ENCODE measurements around the gene CLDN5.
"Not testable (repeated sequence)": the region's sequence is repeated elsewhere in the genome, so short reads cannot be mapped to it uniquely, and the experiment has no call there.

Gene CLDN5, protein sequence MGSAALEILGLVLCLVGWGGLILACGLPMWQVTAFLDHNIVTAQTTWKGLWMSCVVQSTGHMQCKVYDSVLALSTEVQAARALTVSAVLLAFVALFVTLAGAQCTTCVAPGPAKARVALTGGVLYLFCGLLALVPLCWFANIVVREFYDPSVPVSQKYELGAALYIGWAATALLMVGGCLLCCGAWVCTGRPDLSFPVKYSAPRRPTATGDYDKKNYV

DNA sequence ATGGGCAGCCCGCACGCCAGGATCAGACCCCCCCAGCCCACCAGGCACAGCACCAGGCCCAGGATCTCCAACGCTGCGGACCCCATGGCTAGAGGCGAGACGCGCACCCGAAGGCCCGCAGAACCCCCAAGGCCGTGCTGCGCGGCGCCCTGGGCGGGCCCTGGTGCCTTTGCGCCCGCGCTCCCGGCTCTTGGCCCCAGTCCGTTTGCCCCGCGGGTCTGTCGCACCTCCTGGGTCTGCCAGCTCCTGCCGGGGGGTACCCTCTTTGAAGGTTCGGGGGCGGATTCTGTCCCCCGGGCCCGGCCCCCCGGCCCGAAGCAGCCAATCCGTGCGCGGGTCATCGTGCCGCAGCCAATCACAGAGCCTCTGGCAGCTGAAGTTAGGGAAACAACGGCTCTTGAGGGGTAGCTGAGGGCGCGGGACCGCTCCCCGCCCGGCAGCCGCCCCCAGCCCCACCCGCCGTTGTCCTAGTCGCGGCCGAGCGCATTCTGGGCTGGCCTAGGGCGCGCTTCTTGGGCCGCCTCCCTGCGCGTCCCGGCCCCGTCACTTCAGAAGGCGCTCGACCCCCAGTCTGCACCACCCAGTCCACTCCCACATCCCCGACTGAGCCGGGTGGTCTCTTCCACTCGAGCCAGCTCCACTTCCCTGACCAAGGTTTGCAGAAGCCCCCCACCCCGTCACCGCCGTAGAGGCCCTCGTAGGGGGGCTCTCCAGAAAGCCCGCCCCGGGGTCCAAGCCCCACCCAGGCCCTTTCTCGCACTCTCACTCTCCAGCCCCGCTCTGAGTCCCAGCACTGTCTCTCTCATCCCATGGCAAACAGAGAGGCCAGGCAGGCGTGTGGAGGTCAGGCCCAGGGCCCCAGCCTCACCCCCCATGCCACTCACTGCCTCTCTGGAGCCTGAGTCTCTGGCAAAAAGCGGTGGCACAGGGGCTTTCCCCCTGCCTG, at the start of gene CLDN5:
Gene CLDN5, minus strand, starts transcription at position 241 of the 946 bp plus-strand sequence. Its CDS starts 155 bp downstream, at position 86.
- DNase-seq, result no peak

DNA sequence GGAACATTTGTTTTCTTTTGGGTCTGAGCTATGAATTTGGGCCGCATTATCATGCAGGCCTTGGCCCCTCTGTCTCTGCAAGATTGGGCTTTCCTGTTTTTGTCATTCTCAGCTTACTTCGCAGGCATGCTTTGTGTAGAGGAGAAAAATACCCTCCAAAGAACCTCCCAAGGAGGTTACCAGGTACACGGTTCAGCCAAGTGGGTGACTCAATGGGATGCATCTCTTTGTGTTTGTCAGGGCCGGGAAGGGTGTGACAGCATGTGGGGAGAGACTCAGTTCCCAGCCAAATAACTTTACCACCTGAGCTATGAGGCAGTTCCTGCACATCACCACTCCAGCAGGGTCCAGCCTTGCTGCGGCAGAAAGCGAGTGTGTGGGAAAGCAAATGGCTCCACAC, 47.8 kb upstream of the CLDN5 start:
- DNase-seq, result no peak

DNA sequence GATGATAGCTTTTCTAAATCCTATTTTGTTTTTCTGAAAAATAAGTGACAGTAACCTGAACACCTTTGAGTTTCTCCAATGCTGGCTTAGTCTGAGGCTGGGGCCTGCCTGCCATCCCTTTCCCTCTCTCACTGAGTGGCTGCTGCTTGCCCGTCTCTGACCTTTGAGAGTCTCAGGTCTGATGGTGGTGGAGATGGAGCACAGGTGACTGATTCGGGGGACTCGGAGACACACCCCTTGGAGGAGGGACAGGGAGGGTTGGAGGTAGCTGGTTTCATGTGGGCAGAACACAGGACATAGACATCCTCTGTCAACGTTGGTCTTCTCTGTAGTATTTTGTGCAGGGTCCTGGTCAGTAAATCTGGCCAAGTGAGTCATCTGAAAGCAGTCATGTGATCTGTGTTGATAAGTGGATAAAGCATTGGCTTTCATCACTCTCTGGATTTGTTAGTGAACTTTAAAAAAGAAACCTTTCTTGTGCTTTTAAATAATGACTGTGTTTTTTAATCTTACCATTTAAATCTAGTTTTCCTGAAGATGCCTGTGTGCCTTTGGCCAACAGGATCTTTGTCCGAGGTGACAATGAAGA, 47.1 kb upstream of the CLDN5 start:
- DNase-seq, result no peak

DNA sequence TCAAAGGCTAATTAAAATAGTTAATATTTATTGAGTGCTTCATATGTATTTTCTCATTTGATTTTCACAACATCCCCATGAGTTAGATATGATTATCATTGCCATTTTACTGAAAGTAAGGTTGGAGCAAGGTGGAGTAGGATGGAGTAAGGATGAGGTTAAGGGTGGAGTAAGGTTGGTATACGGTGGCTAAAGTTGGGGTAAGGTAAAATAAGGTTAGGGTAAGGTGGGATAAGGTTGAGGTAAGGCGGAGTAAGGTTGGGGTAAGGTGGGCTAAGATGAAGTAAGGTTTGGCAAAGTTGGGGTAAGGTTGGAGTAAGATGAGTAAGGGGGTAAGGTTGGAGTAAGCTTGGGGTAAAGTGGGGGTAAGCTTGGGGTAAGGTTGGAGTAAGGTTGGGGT, 45.8 kb upstream of the CLDN5 start:
- no peak for DNase-seq

DNA sequence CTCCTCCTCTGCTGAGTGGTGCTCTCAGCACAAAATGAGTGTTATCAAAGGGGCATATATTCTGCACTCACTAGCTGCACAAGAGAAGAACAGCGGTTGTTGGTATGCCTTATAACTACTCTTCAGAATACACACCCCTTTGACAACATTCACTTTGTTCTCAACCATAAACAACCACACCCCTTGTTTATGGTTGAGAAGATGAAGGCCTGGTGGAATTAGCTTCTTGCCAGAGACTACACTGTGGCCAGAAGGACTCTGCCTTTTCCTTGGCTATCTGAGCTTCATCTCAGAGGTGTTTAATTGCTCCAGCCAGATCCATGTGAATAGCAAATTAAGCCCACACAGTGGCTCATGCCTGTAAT, 45.0 kb upstream of the CLDN5 start:
- DNase-seq, result no peak

DNA sequence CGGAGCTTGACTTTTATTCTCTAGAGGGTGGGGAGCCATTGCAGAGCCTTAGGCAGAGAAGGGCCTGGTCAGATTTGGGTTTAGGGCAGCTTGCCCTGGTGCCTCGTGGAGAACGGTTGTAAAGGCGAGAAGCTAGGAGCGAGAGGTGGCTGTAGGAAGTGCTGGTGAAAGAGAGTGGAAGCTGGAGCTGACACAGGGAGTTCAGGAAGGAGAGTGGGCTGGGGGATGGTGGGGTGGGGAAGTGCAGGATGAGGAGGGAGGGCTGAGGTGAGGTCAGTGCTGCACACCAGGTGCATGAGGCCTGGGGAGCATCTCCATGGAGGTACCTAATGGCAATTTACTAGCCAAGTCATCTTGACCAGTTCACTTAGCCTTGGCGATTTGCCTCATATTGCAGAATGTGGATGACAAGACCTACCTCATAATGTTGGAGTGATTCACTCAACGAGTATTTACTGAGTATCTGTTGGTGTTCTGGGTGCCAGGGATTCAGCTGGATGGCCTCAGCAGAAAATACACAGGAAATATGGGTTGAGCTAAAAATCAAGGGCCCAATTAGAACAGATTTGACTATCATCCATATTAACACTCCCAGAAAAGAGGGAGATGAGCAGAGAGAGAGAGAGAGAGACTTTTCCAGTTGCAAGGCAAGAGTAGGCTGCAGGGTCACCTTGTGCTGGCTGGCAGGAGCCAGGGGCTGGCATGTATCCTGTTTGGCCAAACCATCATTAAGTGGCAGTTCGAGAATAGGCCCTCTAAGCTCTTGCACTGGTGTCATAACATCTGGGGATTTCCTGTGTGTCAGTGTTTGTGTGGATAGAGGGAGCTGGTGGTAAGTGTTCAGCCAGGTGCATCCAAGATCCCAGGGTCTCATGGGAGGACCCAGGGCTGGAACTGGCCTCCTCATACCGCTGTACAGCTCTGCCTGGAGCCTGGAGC, 44.4 kb upstream of the CLDN5 start:
- DNase-seq, result no peak

DNA sequence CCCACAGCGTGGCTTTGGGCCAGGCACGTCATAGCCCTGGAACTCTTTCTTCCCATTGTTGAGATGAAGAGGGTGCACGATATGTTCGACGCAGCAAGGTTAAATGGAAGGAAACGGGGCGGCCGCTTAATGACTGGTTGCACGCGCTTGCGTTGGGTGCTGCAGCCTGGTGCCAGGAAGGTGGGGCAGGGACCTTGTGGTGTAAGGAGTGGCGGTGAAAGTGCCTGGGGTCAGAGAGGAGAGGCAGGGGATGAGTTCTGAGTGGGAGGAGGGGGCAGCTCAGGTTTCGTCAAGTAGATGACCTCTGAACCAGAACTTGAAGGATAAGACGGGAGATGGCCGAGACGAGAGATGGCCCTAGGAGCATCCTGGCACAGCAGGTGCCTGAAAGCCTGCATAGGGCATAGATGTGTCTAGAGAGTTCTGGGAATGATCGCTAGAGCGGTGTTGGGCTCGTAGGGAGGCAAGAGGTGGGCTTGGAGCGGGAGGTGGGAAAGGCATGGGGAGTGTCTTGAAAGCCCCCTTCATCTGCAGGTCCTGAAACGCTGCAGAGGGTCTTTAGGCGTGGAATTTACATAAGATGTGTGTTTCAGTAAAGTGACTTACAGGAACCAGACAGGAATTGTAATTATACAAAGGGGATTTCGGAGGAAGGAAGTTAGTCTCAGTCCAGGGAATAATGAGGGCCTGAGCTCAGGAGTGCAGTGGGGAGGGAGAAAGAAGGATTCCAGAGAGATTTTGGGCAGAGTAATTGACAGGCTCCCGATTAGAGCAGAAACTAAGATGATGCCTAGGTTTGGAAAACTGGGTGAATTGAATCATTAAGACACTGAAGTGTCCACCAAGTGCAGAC, 43.2 kb upstream of the CLDN5 start:
- no peak for DNase-seq

DNA sequence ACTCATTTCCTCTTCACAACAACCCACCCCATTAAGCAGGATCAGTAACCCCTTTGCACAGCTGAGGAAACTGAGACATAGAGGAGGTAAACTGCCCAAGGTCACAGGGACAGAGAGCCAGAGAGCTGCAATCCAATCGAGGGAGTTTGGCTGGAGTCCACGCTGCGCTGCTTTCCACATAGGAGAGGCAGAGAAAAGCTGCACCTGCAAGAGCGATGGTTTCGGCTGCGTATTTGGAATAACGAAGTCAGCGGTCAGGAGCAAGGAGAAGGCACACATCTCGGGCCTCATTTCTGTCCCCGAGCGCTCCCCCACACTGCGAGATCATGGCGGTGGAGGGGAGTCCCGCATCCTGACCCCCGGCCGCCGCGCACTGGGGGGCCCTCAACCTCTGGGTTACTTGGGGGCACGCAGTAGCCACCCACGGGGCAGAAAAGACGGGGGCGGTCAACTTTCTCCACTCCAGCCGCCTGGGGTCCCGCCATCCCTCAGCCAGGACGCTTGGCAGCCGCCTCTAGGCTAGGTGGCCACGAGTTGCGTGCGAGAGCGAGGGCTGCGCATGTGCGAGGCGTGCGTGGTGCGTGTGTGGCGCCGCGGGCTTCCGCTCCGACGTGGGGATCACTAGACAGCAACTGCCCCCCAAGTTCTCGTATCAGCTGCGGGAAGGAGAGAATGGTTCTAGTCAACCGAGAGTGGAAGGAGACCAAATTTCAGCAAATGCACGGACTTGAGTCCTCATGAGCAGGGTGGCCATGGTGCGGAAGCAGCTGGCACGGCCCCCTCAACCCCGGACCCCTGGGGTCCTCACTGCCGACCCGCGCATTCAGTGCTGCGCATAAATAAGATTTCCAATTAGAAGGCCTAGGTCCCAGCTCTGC, 42.3 kb upstream of the CLDN5 start:
- DNase-seq, result no peak

DNA sequence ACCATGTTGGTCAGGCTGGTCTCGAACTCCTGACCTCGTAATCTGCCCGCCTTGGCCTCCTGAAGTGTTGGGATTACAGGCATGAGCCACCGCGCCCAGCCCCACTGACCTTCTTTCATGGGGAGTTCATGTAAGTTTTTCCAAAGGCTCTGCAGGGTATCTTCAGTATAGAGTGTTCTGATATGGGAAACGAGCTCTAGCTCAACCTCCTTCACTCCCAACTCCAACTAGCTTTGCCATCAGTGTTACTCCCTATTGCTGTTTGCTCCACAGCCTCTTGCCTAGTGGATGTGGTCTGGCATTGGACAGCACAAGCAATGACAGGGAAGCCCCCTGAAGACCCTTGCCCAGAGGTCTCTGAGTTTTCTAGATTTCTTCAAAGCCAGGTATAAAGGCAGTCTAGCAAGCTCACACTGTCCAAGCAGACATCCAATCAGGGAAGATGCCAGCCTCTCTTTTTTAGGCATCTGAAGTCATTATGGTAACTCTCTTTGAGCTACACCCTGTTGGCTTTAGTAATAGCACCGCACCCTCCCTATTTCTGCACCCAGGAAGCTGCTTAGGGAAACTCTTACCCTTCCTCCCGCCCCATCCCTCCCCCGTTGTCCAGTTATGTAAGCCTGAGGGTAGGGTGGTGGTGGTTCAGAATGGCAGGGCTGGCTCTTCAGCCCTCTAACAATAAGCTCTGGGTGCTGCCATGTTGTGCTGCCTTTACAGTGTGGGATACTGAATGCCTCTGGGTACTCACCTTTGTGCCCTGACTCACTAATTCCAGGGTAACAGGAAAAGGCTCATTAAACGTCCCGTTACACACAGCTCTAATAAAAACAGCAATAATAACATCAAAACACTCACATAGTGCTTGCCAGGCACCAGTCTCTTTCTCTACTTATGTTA, 41.4 kb upstream of the CLDN5 start:
- no peak for DNase-seq

DNA sequence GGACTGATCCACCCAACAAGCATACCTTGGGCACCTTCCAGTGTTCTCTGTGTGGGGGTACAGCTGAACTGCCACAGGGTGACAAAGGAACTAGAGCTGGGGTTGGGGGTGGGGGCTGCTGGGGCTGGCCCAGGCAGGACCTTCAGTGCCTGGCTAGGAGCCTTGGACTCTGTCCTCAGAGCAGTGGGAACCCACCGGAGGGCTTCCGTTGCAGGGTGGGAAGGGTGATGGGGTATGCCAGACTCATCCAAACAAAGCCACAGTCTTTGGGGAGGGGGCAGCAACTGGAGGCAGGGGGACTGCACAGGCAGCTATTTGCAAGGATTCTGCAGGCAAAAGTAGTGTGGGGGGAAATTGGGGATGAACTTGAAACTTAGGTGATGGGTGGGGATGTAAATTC, 35.7 kb upstream of the CLDN5 start:
- DNase-seq, result no peak

DNA sequence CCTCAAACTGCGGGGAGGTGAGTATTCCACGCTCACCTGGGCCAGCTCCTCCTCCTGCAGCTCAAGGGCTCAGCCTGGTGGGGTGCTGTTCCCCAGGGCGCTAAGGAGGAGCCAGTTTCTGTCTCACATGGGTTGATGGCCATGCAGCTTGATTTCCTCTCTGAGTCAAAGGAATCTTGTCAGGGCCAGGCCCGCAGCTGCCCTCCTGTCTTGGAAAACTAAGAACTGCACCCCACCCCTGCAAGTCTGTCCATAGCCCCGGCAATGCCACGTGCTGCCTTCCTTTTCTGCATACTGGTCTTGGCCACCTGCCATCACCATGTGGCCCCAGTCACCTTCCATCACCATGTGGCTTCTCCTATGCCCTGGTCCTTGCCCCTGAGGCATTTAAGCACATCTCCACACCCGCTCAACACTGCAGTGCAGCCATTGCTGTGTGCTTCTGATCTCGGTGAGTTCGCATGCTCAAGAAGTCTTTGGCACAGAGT, 35.2 kb upstream of the CLDN5 start:
- DNase-seq, result no peak

DNA sequence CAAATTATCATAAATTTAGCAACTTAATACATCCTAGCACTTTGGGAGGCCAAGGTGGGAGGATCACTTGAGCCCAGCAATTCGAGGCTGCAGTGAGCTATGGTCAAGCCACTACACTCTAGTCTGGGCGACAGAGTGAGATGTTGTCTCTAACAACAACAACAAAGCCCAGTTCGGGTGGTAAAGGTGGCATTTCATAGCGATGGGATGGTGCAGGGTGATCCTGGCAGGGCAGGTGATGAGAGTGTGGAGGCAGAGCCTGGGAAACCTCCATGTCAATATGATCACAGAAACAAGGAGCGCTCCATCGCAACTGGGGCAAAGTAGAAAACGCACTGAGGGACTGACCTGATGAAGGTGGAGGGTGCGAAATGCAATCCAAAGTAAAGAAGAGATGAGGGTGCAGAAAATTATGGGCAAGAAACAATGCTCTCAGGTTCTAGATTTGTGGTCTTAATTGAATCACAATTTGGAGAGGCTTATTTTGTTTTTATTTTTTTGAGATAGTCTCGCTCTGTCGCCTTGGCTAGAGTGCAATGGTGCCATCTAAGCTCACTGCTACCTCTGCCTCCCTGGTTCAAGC, 32.8 kb upstream of the CLDN5 start:
- DNase-seq, result no peak

DNA sequence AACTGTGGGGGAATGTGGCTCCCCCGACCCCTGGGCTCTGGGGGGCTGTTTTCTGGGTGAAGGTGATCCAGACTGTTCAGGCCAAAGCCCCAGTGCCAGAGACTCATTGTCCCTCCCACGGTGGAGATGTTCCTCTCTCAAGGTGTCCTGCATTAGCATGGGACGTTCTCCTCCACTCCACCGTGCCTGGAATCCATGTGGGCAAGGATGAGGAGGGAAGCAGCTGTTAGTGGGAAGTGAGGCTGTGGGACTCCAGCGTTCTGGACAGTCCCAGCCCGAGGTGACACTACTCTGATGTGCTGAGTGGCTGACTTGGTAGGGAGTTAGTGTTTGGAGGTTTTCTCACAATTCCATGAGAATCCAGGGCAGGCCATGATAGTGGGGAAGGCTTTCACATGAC, 31.4 kb upstream of the CLDN5 start:
- no peak for DNase-seq

DNA sequence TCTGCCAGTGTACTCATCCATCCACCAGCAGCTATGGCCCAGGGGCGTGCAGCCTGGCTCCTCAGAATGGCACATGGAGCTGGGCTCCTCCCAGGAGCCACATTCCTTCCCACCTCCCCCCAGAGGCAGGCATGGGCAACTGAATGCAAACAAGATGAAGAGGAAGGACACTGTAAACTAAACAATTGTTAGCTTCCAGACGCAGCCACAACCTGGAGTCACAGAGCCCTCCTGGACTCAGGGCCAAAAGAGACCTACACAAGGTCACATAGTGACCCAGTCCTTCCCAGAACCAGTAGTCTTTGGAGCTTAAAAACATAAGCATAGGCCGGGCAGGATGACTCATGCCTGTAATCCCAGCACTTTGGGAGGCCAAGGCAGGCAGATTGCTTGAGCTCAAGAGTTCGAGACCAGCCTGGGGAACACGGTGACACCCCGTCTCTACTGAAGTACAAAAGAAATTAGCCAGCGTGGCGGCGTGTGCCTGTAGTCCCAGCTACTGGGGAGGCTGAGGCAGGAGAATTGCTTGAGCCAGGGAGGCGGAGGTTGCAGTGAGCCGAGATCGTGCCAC, 30.7 kb upstream of the CLDN5 start:
- DNase-seq, result no peak

DNA sequence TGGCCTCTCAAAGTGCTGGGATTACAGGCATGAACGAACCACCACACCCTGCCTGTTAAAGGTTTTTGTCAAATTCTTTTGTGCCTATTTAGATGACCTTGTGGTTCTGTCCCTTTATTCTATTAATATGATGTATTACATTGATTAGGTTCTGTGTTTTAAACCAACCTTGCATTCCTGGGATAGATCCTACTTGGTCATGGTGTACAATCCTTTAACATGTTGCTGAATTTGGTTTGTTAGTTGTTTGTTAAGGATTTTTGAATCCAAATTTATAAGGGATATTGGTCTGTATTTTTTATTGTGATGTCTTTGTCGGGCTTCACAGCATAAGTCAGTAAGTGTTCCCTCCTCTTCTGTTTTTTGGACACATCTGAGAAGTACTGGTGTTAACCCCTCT, 29.0 kb upstream of the CLDN5 start:
- no peak for DNase-seq

DNA sequence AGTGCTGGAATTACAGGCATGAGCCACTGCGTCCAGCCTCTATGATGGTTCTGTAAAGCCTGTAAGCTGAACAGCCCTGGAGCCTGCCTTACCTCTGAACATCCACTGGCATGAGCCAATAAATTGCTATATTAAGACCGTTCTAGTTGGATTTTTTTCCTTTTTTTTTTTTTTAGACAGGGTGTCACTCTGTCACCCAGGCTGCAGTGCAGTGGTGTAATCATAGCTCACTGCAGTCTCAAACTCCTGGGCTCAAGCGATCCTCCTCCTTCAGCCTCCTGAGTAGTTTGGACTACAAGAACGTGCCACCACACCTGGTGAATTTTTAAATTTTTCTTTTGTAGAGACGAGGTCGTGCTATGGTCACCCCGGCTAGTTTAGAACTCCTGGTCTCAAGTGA, 26.2 kb upstream of the CLDN5 start:
- DNase-seq, result no peak

DNA sequence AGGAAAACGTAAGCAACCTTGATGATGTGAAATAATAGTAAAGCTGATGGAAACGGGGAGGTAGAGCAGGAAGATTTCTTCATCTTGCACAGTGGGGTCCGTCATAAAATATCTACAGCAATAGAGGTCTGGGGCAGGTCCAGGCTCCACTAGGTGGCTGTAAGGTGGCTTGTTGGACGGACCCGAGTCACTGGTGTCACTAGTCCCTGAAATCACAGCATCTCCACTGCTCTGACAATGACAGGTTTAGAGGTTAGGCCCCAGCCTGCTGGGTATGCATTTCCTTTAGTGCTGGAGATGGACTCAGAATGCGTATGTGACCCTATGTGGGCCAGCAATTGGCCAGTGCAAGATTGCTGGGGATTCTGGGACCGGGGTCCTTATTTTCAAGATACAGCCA, 25.2 kb upstream of the CLDN5 start:
- DNase-seq, result no peak

DNA sequence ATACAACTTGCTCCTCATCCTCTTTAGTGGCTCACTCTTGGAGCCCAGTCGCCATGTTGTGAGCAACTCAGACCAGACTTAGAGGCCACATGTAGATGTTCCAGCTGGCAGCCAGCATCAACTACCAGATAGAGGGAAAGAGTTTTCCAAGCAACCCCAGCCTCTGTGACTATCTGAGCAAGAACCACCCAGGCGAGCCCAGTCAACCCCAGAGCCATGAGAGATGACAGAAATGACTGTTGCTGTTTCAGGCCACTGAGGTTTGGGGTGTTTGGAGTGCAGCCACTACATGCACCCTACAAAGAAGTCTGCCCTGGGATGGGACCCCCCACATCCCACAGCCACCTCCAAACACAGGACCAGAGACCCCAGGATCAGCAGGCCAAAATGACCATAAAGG, 24.8 kb upstream of the CLDN5 start:
- no peak for DNase-seq

DNA sequence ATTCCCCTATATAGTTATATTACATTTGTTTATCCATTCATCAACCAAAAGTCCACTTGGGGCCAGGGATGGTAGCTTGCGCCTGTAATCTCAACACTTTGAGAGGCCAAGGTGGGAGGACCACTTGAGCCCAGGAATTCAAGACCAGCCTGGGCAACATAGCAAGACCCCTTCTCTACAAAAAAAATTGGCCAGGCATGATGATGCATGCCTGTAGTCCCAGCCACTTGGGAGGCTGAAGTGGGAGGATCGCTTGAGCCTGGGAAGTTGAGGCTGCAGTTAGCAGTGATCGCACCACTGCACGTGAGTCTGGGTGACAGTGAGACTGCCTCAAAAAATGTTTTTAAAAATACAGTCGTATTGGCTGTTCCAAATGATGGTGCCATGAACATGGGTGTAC, 24.2 kb upstream of the CLDN5 start:
- DNase-seq, result not testable (repeated sequence)
